Activated CD4-positive, alpha-beta T cell treated with anti-CD3 and anti-CD28 coated beads for 1 hour (primary cell): ENCODE data around the gene PLEKHA6.

ENCODE experiments used
- DNase-seq: peaks from one replicate; pipeline ENCODE4 v3.0.0-alpha.2; 2020

Gene PLEKHA6

DNA sequence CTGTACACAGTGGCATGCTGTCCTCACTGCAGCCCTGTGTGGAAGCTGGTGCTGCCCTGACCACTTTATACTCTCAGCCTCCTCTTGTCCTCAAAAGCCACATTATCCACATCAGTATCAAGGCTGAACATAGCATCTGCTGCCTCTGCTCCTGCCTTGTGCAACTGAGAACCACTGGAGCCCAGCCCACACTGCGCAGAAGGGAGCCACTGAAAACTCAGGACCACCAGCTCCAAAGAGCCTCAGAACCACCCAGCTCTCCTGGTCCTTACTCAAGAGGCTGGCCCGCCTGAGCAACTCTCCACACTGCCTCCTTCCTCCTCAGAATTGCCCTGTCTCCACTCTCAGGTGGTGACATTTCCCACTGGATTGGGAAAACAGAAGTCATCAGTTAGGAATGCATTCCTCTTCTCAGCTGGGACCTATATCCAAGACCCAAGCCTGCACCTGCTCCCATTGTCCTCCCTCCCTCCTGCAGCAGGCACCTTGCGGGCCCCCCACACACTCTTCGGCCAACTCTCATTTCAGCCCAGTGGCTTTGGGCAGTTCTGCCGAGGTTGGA is 156.4 kb downstream of the PLEKHA6 start:
- DNase-seq: no peak

DNA sequence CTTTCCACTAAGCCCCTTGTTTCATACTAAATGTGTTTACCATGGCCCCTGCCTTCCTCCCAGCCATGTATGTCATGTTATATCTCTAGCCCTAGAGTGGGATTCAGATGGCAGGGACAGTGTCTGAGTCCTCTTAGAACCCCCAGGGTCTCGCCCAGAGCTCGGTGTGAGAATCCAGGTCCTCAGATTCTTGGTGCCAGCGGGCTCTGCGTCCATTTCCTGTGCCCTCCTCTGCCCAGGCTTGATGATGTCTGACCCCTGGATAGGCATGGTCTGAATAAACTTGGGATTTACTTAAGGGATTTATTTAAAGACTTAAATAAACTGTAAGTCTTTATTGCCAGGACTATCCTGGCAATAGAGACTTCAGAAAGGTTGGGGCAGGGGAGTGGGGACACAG is 157.2 kb downstream of the PLEKHA6 start:
- DNase-seq: no peak

DNA sequence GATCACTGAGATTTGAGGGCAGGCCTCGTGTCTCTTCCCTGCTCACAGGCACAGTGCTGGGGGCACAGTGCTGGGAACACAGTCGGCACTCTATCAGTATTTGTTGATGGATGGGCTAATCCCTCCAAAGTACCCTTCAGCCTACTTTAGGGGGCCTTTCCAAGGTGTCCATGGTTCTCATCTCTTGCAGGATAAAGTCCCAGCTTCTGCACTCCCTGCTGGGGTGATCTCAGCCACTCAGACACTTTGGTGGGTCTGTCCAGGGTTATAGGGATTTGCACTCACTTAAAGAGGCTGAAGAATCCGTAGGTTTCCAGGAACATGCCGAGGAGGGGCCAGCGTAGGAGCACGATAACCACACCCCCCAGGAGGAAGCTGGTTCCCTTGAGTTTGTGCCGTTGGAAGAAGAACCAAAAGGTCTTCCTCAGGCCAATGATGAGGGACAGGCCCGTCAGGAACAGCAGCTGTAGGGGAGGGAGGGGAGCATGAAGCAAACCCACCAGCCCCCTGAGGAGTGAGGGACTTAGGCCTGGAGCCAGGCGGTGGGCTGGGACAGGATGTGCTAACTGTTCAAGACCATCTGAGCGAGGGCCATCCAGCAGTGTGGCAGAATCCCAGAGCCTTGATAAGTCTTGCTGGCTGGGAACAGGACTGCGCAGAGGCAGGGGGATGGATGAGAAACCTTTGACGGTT is 158.2 kb downstream of the PLEKHA6 start:
- DNase-seq: no peak

DNA sequence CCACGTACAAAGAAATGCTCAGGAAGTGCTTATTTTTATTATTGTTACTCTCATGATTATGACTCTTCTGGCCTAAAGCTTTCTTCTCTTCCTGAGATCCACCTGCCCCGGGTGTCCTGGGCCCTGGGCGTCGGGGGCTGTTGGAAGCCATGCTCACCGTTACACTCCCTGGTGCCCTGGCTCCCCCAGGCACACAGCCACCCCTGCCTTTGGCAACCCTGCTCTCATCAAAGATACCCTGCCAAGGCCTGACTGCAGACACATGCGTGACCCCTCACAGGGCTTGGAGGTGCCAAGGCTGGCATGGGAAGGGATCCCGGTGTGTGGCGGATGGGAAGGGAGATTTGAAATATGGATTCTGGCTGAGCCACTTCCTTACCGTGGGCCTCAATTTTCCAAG is 160.2 kb downstream of the PLEKHA6 start:
- DNase-seq: no peak

DNA sequence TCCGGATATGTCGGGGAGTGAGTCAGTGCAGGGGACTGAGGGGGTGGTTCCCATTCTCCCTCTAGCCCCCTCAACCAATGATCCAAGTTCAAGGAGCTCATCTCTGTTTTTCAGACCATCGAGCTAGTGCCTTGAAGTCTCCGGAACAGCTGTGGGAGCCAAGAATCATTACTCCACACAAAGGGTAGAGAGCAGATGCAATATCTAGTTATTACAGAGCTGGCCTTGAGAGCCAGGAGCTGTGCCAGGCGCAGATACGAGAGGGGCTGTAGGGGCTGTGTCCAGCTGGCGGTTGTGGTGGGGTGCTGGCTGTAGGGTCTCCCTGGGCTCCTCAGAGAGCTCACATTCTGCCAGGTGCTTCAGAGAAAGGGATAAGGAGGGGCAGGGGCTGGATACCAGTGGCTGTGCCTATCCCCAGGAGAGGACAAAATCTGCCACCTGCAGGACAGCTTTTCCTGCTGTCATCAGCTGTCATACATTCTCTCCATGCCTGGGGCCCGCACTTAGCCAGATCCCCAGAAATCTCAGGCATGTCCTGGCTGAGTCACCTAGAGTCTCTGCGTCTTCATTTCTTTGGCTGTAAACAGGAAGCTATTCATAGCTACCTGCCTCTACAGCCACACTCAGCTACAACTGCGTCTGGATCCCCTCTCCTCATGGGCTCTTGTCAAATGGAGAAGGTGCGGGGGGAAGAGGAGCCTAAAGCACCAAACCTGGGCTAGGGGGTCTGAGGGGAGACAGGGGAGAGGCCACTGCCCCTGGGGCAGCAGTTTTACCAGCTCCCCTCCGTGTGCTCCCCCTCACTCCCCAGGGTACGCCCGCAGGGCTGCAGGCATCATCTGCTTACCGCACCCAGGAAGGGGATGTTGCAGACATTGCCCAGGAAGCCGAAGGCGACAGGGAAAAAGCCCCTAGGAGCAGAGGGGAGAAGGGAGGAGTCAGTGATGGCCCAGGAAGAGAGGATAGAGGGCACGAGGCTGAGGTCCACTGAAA is 161.1 kb downstream of the PLEKHA6 start:
- no peak for DNase-seq

DNA sequence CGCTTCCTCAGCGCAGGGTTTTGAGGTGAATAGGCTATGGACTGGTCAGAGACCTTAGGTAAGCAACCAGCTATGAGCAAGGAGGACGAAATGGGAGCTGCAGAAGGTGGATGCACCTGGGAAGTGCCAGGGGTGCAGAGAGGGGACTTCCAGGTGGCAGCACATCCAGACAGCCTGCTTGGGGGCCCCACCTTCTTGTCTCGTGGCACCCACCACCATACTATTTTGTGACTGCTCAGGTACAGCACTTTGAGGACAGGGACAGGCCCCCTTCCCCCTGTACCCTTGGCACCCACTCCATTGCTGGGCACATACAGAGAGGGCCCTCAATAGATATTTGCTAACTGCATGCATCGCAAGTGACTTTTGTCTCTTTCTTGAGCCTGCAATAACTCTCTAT is 162.7 kb downstream of the PLEKHA6 start:
- DNase-seq: no peak

DNA sequence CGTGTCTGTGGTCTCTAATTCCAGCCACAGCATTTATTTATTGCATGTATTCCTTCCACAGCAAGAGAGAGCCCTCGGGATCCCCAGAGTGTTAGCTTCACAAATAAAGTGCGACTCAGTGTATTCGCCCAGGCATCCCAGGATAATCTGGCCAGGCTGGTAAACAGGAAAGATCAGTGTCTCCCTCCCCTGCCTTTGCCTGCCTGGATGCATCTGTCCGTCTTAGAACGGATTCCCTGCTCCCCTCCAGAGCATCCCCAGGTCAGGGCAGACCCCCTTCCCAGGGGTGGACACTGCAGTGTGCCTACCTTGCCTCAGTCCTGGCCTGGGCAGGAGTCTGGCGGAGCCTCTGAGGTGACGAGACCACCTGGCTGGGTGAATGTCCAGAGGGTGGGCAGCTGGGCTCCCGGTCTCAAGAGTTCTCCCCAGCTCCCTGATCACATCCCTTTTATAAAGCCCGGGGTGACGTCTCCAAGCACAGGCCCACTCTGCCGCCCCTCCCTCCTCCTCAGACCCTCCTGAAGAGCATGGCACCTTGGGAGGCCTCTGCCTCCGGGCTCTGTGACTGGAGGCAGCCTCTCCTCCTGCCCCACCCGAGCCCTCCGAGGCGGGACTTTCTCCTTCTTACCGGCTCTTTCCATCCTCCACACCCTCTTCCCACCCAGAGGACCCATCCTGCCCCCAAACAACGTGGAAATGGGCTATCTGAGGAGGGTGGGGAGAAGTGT is 163.5 kb downstream of the PLEKHA6 start, which contains the start of gene KISS1:
KISS1 (minus strand) TSS at position 424 of the 728 bp plus-strand sequence. CDS start 3,615 bp downstream, outside the sequence.
- DNase-seq: no peak

DNA sequence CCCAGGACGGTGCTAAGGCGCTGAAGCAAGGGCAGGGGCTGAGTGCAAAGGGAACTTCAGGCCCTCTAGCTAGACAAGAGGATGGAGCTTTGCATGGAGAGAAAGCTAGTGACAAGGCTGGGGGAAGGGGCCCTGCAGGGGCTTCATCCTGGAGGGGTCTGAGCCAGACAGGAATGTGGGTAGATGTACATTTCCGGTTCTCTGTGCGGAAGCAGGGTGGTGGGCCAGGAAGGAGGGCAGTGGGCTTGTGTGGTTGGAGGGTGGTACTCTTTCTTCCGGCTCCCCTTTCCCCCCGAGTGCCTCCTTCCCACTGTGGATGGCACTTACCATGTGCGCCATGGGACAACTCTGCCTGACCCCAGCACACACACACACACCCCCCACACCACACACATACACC is 165.0 kb downstream of the PLEKHA6 start:
- DNase-seq: no peak

DNA sequence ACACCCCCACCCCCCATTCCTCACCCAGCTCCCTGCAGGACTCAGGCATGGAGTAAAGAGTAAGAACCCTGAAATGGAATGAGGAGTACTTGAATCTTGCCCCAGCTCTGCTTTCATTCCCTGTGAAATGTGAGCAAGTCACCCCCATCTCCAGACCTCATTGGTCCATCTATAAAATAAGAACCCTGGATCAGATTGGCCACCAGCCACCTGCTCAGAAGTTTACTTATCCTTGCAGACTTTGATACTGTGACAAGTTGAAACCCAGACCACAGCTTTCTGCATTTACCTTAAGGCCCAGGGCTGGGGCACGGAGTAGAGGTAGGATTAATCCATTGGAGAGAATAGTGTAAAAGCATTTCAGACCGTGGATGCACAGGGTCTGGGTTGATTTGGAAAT is 165.6 kb downstream of the PLEKHA6 start:
- no peak for DNase-seq

DNA sequence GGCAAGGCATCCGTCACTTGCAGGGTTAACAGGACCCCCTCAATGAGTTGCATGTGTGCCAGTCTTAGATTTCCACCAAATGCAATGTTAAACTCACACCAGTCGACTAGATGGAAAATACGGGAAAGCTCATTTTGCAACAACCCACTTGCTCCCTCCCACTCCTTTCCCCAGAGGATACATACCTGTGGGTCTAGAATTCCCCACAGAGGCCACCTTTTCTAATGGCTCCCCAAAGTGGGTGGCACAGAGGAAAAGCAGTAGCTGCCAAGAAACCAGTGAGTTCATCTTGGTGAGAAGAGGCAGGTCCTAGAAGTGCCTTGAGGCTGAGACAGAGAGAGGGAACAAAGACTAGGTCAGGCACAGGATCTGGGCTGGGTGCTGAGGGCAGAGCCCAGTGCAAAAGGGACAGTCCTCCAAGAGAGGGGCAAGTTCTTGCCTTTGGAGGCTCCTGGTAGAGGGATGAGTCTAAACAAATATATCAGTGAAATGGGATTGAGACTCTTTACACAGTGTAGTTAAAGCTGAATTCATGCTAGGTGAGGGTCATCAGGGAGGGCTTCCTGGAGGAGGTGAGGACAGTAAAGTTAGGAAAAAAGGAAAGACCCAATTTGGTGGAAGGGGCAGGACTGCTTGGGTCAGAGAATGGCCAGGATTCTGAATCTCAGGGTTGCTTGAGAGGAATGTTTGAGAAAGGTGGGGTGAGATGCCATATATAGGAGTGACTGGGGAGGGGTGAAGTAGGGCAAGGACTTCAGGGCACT is 167.0 kb downstream of the PLEKHA6 start:
- DNase-seq: no peak

DNA sequence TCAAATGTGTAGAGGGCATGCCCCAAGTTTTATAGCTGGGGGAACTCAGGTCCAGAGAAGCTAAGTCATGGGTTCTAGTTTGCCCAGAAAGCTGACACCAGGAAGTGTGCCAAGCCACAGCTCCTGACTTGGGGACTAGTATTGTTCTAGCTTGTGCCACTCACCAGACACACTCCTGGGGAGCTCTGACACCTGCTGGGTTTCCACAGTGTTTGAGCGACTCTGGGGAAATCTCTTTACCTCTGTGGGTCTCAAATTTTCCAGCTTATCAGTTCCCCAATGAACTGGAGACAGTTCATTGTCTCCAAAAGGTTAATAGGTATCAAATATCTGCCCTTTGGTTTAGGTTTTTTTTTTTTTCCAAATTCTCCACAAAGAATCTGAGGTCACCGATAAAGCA is 167.7 kb downstream of the PLEKHA6 start:
- no peak for DNase-seq

DNA sequence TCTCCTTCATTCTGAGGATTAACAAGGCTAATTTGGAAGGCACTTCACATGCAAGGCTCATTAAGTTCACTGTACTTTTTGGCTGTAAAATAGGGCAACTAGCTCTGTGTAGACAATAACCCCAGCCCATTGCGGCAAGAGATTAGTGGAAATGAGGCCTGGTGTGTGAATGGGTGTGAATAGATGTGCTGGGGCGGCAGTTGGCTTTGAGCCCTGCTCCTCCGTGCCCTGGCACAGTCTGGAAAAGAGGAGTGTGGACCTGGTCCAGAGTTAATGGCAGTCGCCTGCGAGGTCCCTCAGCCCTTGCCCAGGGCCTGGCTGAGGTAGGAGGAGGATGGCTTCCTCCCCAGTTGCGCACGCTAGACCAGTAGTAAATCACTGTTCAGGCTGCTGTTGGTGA is 168.3 kb downstream of the PLEKHA6 start:
- DNase-seq: no peak

DNA sequence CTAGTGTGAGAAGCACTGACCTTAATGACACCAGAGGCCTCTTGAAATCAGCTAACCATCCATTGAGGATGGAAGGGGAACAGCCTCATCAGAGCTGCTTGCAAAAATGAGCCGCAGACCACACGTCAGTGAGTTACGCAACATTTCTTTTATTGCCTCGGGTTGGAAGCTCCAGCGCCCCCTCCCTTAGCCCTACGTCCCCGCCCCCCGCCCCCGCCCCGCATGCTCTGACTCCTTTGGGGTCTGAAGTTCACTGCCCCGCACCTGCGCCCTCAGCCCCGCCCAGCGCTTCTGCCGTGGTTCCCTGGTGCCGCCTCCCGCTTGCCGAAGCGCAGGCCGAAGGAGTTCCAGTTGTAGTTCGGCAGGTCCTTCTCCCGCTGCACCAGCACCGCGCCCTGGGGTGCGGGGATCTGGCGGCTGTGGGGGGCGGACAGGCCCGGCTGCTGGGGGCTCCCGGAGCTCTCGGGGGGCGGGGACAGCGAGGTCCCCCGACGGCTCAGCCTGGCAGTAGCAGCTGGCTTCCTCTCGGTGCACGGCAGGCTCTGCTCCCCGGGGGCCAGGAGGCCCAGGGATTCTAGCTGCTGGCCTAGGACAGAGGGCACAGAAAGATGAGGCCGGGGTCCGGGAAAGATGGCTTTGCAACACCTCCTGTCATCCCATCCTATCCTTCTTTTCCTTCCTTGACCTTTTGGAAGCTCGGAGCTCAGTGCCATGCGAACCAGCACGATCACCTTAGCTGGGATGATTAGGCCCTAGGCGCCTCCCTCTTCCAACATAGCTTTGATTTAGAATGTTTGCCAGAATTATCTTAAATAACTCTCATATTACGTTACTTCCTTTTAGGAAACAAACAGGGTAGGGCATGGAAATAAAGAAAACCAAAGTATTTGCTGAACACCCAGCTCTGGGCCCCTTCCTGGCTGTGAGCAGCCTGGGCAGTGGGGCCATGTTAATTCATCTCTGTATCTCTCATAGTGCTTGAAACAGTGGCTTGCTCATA is 169.2 kb downstream of the PLEKHA6 start:
- no peak for DNase-seq

DNA sequence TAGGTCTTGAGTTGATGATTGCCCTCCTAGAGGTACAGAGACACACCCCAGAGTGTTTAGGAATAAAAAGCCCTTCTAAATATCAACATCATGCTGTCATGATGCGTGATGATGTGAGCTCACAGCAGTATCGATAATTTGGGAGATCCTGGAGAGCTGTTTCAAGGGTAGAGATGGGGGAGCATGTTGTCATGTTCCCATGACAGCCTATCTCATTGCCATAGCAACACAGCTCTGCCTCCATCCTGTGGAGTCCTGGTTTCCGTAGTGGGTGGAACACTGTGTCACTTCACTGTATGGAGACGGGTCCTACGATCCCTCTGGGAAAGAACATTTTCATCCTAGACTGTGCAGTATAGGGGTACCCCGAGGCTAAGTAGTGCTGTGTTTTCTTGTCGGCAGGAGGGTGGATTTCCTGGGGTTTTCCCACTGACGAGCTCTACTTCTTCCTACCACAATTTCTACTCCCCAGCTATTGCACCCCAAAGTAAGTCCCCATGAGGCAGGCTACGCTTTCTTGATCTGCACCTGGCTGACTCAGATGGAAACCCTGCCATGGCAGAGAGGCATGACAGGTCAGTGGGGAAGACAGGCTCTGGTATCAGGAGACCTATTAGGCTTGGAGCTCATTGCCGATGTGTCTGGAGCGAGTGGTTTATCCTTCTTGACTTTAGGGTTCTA is 170.6 kb downstream of the PLEKHA6 start:
- no peak for DNase-seq

DNA sequence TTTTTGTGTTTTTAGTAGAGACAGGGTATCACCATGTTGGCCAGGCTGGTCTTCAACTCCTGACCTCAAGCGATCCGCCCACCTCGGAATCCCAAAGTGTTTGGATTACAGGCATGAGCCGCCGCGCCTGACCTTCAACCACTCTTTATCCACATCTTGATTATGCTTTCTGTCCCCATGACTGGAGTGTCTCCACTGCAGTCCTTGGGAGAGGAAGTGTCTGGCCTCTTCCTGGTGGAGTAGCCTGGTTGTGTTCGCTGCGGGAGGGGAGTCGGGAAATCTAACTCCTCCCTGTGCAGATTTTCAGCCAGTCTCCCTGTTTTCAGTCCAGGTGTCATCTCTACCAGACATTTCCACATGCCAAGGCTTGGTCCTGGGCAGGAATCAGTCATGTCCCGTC is 173.1 kb downstream of the PLEKHA6 start:
- no peak for DNase-seq

DNA sequence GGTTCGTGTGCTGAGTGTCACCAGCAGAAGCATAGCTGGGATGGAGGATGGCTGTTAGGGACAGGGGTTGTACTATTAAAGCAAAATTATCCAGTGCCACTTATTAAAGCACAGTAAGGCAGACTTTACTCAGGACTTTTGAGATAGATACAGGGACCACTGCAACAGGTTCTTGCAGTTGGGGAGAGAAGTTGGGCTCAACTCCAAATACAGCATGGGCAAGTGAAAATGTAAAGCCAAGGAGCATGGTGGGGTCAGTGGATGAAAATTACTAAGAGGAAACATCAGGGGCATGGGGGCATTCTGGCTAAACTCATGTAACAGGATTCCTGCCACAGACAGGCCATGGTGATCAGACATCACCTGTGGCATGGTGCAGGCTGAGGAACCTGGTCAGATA is 178.6 kb downstream of the PLEKHA6 start:
- DNase-seq: no peak

DNA sequence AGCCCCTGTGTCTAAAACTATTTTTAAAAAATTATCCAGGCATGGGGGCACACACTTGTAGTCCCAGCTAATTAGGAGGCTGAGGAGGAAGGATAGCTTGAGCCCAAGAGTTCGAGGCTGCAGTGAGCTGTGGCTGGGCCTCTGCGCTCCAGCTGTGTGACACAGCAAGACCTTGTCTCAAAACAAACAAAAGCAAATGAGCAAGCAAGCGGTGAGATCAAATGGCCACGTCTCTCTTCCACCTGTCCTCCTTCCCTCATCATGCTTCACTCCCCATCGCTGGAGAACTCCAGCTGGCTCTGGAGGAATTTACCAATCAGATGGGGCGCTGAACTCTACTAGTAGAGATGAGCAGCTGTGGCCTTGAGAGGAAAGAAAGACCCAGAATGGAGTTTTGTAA is 179.6 kb downstream of the PLEKHA6 start:
- no peak for DNase-seq

DNA sequence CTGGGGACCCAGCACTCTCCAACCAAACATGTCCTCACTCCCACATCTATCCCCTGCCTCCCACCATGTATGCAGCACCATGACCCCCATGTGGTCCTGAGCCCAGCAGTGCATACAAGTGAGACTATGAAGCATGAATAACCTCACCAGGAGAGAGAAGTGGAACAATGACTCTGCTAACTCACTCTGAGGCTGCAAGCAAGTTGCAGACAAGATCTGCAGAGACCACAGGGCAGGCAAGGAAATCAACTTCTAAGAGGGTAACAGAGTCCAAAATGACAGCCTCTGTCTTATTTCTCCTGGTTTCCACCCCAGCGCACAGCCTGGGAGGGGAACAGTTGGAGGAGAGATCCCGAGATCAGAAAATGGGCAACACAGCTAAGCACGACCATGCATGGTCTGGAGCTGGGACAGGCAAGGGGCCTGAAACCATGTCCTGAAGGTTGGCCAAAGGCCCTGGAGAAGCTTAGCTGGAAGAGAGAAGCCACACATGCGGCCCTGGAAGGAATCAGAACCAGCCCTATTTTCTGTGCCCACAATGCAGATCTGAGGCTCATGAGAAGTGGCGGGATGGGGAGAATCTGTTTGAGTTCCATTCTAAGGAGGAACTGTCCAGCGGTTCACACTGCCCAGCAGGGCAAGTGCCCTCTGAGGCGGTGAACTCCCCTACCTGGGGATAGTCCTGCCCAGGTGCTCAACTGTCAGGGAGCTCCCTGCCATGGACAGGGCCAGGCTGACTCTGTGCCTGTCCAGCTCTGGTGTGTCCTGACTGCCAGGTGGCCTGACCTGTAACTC is 181.0 kb downstream of the PLEKHA6 start:
- DNase-seq: no peak

DNA sequence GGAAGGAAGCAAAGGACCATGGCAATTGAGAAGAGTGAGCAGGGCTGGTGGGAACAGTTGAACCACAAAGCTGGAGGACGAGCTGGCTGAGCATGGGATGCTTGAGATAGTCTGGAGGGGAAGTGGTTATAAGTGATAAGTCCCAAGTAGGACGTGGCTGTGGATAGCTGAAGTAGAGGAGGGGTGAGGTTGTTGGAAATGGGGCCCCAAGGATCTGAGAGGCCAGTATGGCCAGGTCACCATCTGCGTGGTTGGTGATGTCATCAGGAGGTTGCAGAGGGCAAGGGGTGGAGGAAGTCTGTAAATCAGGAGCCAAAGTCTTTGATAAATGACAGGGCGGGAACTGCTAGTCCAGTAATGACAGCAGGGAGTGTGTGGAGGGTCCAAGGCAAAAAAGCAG is 182.6 kb downstream of the PLEKHA6 start:
- no peak for DNase-seq
